Liver (tissue), 9 donors: Measurements from ENCODE around the gene PTPRN2. TPM values are rescaled to one million over a fixed set of nuclear protein-coding genes. Genes with fewer than 3 reads are reported as not detected.

Source experiments
- DNase-seq: peaks from one replicate; pipeline ENCODE4 v3.0.0-alpha.2; 2017; ENCODE audit warnings: low spot score
- H3K27ac ChIP-seq, 2 donors: one replicate each; pipeline ENCODE4 v1.7.0; 2013; ENCODE audit warnings: inconsistent platforms in 2 of 2, low read length in 2 of 2, control low read depth in 1 of 2, low read depth in 1 of 2, mild to moderate bottlenecking in 1 of 2
- H3K27me3 ChIP-seq, 4 donors: one replicate each; pipeline versions ENCODE4 v1.6.1 to v1.7.0; 2013; ENCODE audit warnings: low read length in 3 of 4, inconsistent platforms in 1 of 4, mild to moderate bottlenecking in 1 of 4, moderate library complexity in 1 of 4; ENCODE audit not compliant: control insufficient read depth in 4 of 4, insufficient read depth in 4 of 4
- H3K36me3 ChIP-seq, 4 donors: one replicate each; pipeline versions ENCODE4 v1.6.1 to v1.7.0; 2013; ENCODE audit warnings: low read length in 3 of 4, mild to moderate bottlenecking in 3 of 4, low read depth in 1 of 4, moderate library complexity in 1 of 4; ENCODE audit not compliant: control insufficient read depth in 4 of 4, insufficient read depth in 3 of 4
- H3K4me1 ChIP-seq, 4 donors: one replicate each; pipeline versions ENCODE4 v1.6.1 to v1.7.0; 2013; ENCODE audit warnings: low read length in 3 of 4, mild to moderate bottlenecking in 3 of 4, moderate library complexity in 1 of 4; ENCODE audit not compliant: control insufficient read depth in 4 of 4, insufficient read depth in 4 of 4
- H3K4me3 ChIP-seq, 3 donors: one replicate each; pipeline versions ENCODE4 v1.6.1 to v1.7.0; 2013; ENCODE audit warnings: low read length in 3 of 3, control low read depth in 1 of 3, low read depth in 1 of 3, mild to moderate bottlenecking in 1 of 3
- H3K9ac ChIP-seq, 2 donors: one replicate each; pipeline ENCODE4 v1.7.0; 2013; ENCODE audit warnings: low read length in 2 of 2, mild to moderate bottlenecking in 2 of 2, moderate library complexity in 2 of 2, control low read depth in 1 of 2, low read depth in 1 of 2
- H3K9me3 ChIP-seq, 4 donors: one replicate each; pipeline versions ENCODE4 v1.6.1 to v1.7.0; 2013; ENCODE audit warnings: low read length in 3 of 4; ENCODE audit not compliant: control insufficient read depth in 4 of 4
- EGR1 ChIP-seq, 2 donors: IDR thresholded peaks; 2 replicates each; pipeline ENCODE4 v1.6.1; 2016 to 2018; ENCODE audit warnings: antibody characterized with exemption in 2 of 2, low read depth in 2 of 2
- FOXA1 ChIP-seq: IDR thresholded peaks from 2 replicates; pipeline ENCODE4 v1.6.1; 2016; ENCODE audit warnings: antibody characterized with exemption
- FOXA2 ChIP-seq: IDR thresholded peaks from 2 replicates; pipeline ENCODE4 v1.6.1; 2016; ENCODE audit warnings: antibody characterized with exemption
- GABPA ChIP-seq, 2 donors: IDR thresholded peaks in 1 of 2; conservative IDR thresholded peaks in 1 of 2; 2 replicates each; pipeline ENCODE4 v1.6.1; 2016; ENCODE audit warnings: antibody characterized with exemption in 2 of 2, mild to moderate bottlenecking in 1 of 2, moderate library complexity in 1 of 2
- HNF4A ChIP-seq, 2 donors: conservative IDR thresholded peaks; 2 replicates each; pipeline ENCODE4 v1.6.1; 2016; ENCODE audit warnings: antibody characterized with exemption in 2 of 2, mild to moderate bottlenecking in 2 of 2
- HNF4G ChIP-seq: IDR thresholded peaks from 2 replicates; pipeline ENCODE4 v1.6.1; 2016; ENCODE audit warnings: antibody characterized with exemption
- JUND ChIP-seq, 2 donors: IDR thresholded peaks; 2 replicates each; pipeline ENCODE4 v1.6.1; 2016; ENCODE audit warnings: antibody characterized with exemption in 2 of 2
- MAX ChIP-seq: IDR thresholded peaks from 2 replicates; pipeline ENCODE4 v1.6.1; 2016; ENCODE audit warnings: antibody characterized with exemption
- NR2F2 ChIP-seq: IDR thresholded peaks from 2 replicates; pipeline ENCODE4 v1.6.1; 2016; ENCODE audit warnings: antibody characterized with exemption
- RAD21 ChIP-seq, 2 donors: IDR thresholded peaks; 2 replicates each; pipeline ENCODE4 v1.6.1; 2016; ENCODE audit warnings: antibody characterized with exemption in 2 of 2, mild to moderate bottlenecking in 2 of 2
- RXRA ChIP-seq, 2 donors: IDR thresholded peaks; 2 replicates each; pipeline ENCODE4 v1.6.1; 2017 to 2018; ENCODE audit warnings: antibody characterized with exemption in 2 of 2, mild to moderate bottlenecking in 1 of 2
- SP1 ChIP-seq: IDR thresholded peaks from 2 replicates; pipeline ENCODE4 v1.6.1; 2018; ENCODE audit warnings: antibody characterized with exemption, mild to moderate bottlenecking
- TAF1 ChIP-seq: conservative IDR thresholded peaks from 2 replicates; pipeline ENCODE4 v1.6.1; 2016; ENCODE audit warnings: antibody characterized with exemption, mild to moderate bottlenecking
- YY1 ChIP-seq: IDR thresholded peaks from 2 replicates; pipeline ENCODE4 v1.6.1; 2016; ENCODE audit warnings: antibody characterized with exemption, mild to moderate bottlenecking
- ZBTB33 ChIP-seq: IDR thresholded peaks from 2 replicates; pipeline ENCODE4 v1.6.1; 2016; ENCODE audit warnings: antibody characterized with exemption
- WGBS: extraction: QIAGEN DNeasy Blood & Tissue Kit; methylation state at CpG from one replicate; pipeline ENCODE4 v1.1.7; 2013; 5-methylcytosine and 5-hydroxymethylcytosine counted together
- polyA plus RNA-seq, 2 donors: library from polyadenylated mRNA; stranded (reverse) in 1 of 2; unstranded in 1 of 2; fragments of 200-250 nt in 1 of 2; fragments of >200 nt in 1 of 2; fragmentation: Nextera tagmentation in 1 of 2; extraction: Ambion mirVana in 1 of 2; gene quantifications; one replicate each; pipeline versions ENCODE4 v1.2.1 to v1.2.3, GENCODE V29; 2013 to 2015
- total RNA-seq, 2 donors: library from RNA; depleted of rRNA; stranded (reverse); fragments of >200 nt; gene quantifications; one replicate each; pipeline ENCODE4 v1.2.3, GENCODE V29; 2014
- TF ChIP-seq, protein P1 (sequence below): IDR thresholded peaks from 2 replicates; pipeline ENCODE4 v1.6.1; 2016; ENCODE audit warnings: antibody characterized with exemption, mild to moderate bottlenecking
- TF ChIP-seq, protein P2 (sequence below): IDR thresholded peaks from 2 replicates; pipeline ENCODE4 v1.6.1; 2016; ENCODE audit warnings: antibody characterized with exemption
- TF ChIP-seq, protein P3 (sequence below): fragments of 150-350 bp; IDR thresholded peaks from 2 replicates; pipeline ENCODE4 v1.5.1; 2017; ENCODE audit warnings: improper control_type of control experiment, low read depth, low read length; ENCODE audit not compliant: missing input control
- donor health status: healthy.
- donor health status: healthy.
- donor health status: healthy.
- donor health status: healthy.
- donor health status: healthy.

Gene PTPRN2
- total and polyA plus RNA-seq, 4 donors, result 0.75 to 1.9 (median 1.1) TPM

DNA sequence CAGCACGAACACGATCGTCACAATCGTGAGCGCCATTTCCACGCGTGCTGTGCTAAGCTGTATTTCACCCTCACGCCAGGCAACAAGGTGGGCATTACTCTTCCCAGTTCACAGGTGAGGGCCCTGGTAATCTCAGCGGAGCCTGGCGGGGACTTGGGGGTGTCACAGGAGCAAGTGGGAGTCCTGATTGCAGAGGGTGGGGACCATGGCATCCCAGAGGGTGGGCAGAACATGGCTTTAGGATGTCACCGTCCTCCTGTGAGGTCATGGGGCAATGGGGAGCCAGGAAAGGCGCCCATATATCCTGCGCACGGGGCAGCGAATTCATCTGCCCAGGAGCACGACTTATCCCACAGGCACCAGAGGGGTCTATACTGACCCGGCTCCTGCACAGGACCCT, 761.1 kb downstream of the PTPRN2 start:
- H3K9ac ChIP-seq, result no peak overlapping the region
- H3K9me3 ChIP-seq, result no peaks in the 10 kb centered on the region
- WGBS, result 94% methylated on average over 17 of the region's 17 CpGs
- no peak for DNase-seq
- no peak overlapping the region for H3K27ac ChIP-seq
- H3K4me3 ChIP-seq, result no peak overlapping the region
- H3K36me3 ChIP-seq, result no peaks in the 10 kb centered on the region
- TF ChIP-seq SP1, result no peak
- TF ChIP-seq NR2F2, result no peak
- TF ChIP-seq JUND (IDR thresholded peaks at IDR 0.05), result no peak
- no peak for TF ChIP-seq FOXA2
- TF ChIP-seq YY1, result no peak
- no peak for TF ChIP-seq HNF4G
- TF ChIP-seq, protein P1, sequence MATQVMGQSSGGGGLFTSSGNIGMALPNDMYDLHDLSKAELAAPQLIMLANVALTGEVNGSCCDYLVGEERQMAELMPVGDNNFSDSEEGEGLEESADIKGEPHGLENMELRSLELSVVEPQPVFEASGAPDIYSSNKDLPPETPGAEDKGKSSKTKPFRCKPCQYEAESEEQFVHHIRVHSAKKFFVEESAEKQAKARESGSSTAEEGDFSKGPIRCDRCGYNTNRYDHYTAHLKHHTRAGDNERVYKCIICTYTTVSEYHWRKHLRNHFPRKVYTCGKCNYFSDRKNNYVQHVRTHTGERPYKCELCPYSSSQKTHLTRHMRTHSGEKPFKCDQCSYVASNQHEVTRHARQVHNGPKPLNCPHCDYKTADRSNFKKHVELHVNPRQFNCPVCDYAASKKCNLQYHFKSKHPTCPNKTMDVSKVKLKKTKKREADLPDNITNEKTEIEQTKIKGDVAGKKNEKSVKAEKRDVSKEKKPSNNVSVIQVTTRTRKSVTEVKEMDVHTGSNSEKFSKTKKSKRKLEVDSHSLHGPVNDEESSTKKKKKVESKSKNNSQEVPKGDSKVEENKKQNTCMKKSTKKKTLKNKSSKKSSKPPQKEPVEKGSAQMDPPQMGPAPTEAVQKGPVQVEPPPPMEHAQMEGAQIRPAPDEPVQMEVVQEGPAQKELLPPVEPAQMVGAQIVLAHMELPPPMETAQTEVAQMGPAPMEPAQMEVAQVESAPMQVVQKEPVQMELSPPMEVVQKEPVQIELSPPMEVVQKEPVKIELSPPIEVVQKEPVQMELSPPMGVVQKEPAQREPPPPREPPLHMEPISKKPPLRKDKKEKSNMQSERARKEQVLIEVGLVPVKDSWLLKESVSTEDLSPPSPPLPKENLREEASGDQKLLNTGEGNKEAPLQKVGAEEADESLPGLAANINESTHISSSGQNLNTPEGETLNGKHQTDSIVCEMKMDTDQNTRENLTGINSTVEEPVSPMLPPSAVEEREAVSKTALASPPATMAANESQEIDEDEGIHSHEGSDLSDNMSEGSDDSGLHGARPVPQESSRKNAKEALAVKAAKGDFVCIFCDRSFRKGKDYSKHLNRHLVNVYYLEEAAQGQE, result no peak
- no peak for TF ChIP-seq TAF1
- TF ChIP-seq ZBTB33, result no peak
- no peak for TF ChIP-seq FOXA1
- H3K27me3 ChIP-seq, result no peaks in the 10 kb centered on the region
- H3K4me1 ChIP-seq, result no peaks in the 10 kb centered on the region

GRCh38 chr7:157825325-157825724, 762.3 kb downstream of the PTPRN2 start:
- no peaks in the 10 kb centered on the region for H3K4me1 ChIP-seq

More at GRCh38 chr7:157825325-157825724, 762.3 kb downstream of the PTPRN2 start:
- 70% methylated on average over 6 of the region's 6 CpGs for WGBS
- Histone ChIP-seq H3K27me3 (no peaks in the 10 kb centered on the region), H3K36me3 (no peaks in the 10 kb centered on the region), H3K9me3 (no peaks in the 10 kb centered on the region), H3K9ac (no peak overlapping the region), H3K4me3 (no peak overlapping the region), H3K27ac (no peak overlapping the region)
- DNase-seq, result no peak
- no peak for TF ChIP-seq TAF1
- TF ChIP-seq HNF4G, result no peak
- TF ChIP-seq, protein P1, result no peak
- TF ChIP-seq ZBTB33, result no peak
- TF ChIP-seq FOXA2, result no peak
- no peak for TF ChIP-seq MAX
- TF ChIP-seq EGR1 (IDR thresholded peaks at IDR 0.05; ENCODE audit: low read depth in 2 of 2), result no peak
- TF ChIP-seq FOXA1, result no peak
- no peak for TF ChIP-seq JUND (IDR thresholded peaks at IDR 0.05)
- TF ChIP-seq GABPA (IDR thresholded peaks at IDR 0.05 in 1 of 2, conservative IDR thresholded peaks at IDR 0.05 in 1 of 2), result no peak
- TF ChIP-seq HNF4A (conservative IDR thresholded peaks at IDR 0.05), result no peak
- TF ChIP-seq RXRA (IDR thresholded peaks at IDR 0.05), result no peak
- TF ChIP-seq, protein P2, sequence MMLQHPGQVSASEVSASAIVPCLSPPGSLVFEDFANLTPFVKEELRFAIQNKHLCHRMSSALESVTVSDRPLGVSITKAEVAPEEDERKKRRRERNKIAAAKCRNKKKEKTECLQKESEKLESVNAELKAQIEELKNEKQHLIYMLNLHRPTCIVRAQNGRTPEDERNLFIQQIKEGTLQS, result no peak
- no peak for TF ChIP-seq YY1
- TF ChIP-seq, protein P3, sequence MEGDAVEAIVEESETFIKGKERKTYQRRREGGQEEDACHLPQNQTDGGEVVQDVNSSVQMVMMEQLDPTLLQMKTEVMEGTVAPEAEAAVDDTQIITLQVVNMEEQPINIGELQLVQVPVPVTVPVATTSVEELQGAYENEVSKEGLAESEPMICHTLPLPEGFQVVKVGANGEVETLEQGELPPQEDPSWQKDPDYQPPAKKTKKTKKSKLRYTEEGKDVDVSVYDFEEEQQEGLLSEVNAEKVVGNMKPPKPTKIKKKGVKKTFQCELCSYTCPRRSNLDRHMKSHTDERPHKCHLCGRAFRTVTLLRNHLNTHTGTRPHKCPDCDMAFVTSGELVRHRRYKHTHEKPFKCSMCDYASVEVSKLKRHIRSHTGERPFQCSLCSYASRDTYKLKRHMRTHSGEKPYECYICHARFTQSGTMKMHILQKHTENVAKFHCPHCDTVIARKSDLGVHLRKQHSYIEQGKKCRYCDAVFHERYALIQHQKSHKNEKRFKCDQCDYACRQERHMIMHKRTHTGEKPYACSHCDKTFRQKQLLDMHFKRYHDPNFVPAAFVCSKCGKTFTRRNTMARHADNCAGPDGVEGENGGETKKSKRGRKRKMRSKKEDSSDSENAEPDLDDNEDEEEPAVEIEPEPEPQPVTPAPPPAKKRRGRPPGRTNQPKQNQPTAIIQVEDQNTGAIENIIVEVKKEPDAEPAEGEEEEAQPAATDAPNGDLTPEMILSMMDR, result no peak
- no peak for TF ChIP-seq SP1
- no peak for TF ChIP-seq RAD21 (IDR thresholded peaks at IDR 0.05)
- TF ChIP-seq NR2F2, result no peak
